Mucosa of descending colon (tissue), 3 donors: ENCODE results near the gene DHRS12. TPM values are rescaled to one million over a fixed set of nuclear protein-coding genes. Genes with fewer than 3 reads are reported as not detected.

Source experiments
- ATAC-seq: fragments of 200-7000 bp; cut with Tn5 transposase; one replicate; pipeline ENCODE4 v1.9.1; 2020; ENCODE audit warnings: mild to moderate bottlenecking, moderate library complexity
- DNase-seq, 3 donors: peaks; one replicate each; pipeline ENCODE4 v3.0.0-alpha.2; 2020
- H3K36me3 ChIP-seq: fragments of 200-600 bp; one replicate; pipeline ENCODE4 v1.8.0; 2021; ENCODE audit warnings: low read depth, mild to moderate bottlenecking
- H3K4me1 ChIP-seq: fragments of 200-600 bp; one replicate; pipeline ENCODE4 v1.8.0; 2021; ENCODE audit warnings: low read depth, mild to moderate bottlenecking
- H3K4me3 ChIP-seq: fragments of 200-600 bp; one replicate; pipeline ENCODE4 v1.8.0; 2021; ENCODE audit warnings: mild to moderate bottlenecking
- H3K9me3 ChIP-seq: fragments of 200-600 bp; one replicate; pipeline ENCODE4 v1.8.0; 2021; ENCODE audit warnings: mild to moderate bottlenecking
- intact Hi-C, 2 donors: fragments of 100-400 bp; cut with DNase I in 1 of 2; cut with micrococcal nuclease in 1 of 2; formaldehyde crosslinking; loops; one replicate each; pipeline versions ENCODE4 v1.11.0 to v1.11.1; 2022; cut with DNase I, micrococcal nuclease
- total RNA-seq, 3 donors: library from RNA; stranded (reverse); fragmentation: NEBNext Ultra II Directional in 2 of 3; extraction: Animal tissue kit (Norgen Biotek cat#: 25700) in 2 of 3; gene quantifications; one replicate each; pipeline versions ENCODE4 v1.2.1 to v1.2.4, GENCODE V29; 2021 to 2023
- TF ChIP-seq, protein P1 (sequence below): fragments of 200-600 bp; IDR thresholded peaks from one replicate; pipeline ENCODE4 v1.8.0; 2022; ENCODE audit warnings: antibody characterized with exemption, mild to moderate bottlenecking
- donor health status: DM: no; HTN: no; CAD: no; lungs with moderate emphysema.
- donor health status: DM: no; HTN: no; CAD: no.
- donor health status: DM: no; HTN: yes; CAD: no.

DHRS12 gene
- total RNA-seq, 3 donors from 2014 or later = 11.8 to 15.1 (median 14.1) TPM

DNA sequence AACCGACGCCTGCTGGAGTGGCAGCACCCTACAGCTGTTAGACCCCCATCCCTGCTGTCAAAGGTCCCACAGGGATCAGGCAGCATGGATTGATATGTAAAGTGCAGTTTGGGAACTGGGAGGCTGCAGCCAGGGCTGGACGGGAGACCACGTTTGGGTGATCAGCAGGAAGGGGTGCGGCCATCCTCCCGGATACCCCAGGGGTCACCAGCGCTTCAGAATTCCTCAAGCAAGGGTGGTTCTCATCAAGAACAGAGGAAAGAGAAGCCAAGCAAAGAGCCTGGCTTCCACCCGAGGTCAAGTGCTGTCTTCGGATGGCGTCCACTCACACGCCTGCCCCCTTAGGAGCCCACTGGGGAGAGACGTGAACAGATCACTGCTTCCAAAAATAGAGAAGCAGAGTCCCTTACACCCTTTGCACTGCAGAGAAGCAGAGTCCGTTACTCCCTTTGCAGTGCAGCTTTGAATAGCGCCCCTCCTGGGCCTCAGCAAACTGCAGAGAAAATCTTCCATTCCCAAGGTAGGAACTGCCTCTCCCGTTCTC is 35.5 kb downstream of the DHRS12 start:
- Histone ChIP-seq H3K4me3 (no peak overlapping the region), H3K4me1 (peaks cover 11% of the 10 kb centered on the region), H3K36me3 (no peaks in the 10 kb centered on the region), H3K9me3 (no peaks in the 10 kb centered on the region)
- ATAC-seq = no peak
- DNase-seq = no peak
- intact Hi-C loops = no loop called here
- TF ChIP-seq, protein P1, sequence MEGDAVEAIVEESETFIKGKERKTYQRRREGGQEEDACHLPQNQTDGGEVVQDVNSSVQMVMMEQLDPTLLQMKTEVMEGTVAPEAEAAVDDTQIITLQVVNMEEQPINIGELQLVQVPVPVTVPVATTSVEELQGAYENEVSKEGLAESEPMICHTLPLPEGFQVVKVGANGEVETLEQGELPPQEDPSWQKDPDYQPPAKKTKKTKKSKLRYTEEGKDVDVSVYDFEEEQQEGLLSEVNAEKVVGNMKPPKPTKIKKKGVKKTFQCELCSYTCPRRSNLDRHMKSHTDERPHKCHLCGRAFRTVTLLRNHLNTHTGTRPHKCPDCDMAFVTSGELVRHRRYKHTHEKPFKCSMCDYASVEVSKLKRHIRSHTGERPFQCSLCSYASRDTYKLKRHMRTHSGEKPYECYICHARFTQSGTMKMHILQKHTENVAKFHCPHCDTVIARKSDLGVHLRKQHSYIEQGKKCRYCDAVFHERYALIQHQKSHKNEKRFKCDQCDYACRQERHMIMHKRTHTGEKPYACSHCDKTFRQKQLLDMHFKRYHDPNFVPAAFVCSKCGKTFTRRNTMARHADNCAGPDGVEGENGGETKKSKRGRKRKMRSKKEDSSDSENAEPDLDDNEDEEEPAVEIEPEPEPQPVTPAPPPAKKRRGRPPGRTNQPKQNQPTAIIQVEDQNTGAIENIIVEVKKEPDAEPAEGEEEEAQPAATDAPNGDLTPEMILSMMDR = no peak

DNA sequence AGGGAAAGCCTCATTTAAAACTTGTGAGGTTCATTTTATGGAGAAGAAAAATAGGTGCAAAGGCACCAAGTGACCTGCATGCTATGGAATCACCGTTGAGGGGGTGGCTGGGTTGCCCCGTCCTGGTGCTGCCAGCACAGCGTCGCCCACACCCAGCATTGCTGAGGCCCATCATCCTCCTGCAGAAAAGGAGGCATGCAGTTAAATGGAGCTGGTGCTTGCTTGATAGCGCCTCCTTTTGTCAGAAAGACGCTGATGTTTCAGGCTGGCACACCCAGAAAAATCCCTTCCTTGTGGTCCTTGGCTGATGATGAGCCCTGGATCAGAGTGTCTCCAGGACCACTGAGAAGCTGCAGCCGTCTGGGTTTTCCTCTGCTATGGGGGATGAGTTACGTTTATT is 36.9 kb downstream of the DHRS12 start:
- no peak for ATAC-seq
- TF ChIP-seq, protein P1 = no peak
- Histone ChIP-seq H3K4me1 (peaks cover 11% of the 10 kb centered on the region), H3K4me3 (no peak overlapping the region), H3K9me3 (no peaks in the 10 kb centered on the region), H3K36me3 (no peaks in the 10 kb centered on the region)
- intact Hi-C loops = no loop called here
- DNase-seq = no peak

- ATAC-seq (no peak), DNase-seq (no peak)
- intact Hi-C loops = no loop called here
- no peaks in the 10 kb centered on the region for H3K36me3 ChIP-seq
- TF ChIP-seq, protein P1 = no peak
- H3K4me1 ChIP-seq = peaks cover 11% of the 10 kb centered on the region
- H3K9me3 ChIP-seq = no peaks in the 10 kb centered on the region
- H3K4me3 ChIP-seq = no peak overlapping the region
These were observed 38.8 kb downstream of the DHRS12 start for GRCh38 chr13:51765142-51765515.

DNA sequence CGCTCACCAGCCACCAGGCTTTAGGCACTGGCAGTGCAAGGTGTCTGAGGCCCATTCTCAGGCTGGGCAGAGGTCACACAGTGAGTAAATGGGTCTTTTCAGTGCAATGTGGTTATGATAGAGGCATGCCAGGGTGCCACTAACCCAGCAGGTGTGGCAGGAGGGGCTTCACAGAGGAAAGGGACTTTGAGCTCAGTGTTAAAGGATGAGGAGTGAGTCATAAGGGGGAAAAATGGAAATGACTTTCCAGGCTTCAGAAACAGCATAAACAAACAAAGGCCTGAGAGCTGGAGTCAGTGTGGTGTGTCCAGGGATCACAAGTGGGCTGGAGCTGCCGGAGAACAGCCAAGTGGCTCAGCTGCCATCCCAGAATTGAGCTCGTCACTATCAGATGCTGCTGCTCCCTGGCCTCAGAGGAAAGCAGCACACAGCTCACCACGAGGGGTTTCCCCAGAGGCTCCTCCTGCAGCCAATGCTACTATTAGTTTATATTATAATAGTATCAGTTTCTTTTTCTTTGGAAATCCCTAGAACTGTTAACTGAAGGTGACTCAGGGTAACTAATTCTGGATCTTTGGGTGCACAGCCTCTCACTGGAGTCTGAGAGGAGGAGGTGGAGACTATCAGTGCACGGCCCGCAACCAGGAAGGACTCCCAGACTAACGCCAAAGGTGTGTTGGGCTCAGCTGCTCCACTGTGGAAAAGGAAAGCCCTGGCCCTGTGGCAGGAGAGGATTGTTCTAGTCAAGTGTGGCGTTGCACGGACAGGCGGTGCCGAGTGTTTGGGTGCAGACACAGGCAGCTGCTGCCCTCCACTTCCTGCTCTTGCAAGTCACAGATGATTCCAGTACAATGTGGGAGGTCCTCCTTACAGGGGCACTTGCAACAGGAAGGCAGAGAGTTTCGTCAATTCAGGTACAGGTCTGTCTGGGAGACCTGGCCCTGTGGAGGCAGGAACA is 39.5 kb downstream of the DHRS12 start:
- no peaks in the 10 kb centered on the region for H3K9me3 ChIP-seq
- H3K4me1 ChIP-seq = peaks cover 11% of the 10 kb centered on the region
- intact Hi-C loops = no loop called here
- DNase-seq (peak; percentile 54 to 68 (median 60)), ATAC-seq (peak; percentile 78)
- no peaks in the 10 kb centered on the region for H3K36me3 ChIP-seq
- TF ChIP-seq, protein P1 = no peak
- H3K4me3 ChIP-seq = no peak overlapping the region

DNA sequence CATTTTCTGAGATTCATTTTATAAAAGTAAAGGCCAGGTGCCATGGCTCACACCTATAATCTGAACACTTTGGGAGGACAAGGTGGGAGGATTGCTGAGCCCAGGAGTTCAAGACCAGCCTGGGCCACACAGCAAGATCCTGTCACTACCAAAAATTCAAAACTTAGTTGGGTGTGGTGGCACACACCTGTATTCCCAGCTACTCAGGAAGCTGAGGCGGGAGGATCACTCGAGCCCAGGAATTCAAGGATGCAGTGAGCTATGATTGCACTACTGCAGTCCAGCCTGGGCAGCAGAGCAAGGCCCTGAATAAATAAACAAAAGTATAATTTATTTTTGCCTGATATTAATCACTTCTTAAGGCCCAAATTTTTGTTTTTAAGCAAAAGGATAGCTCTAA is 40.5 kb downstream of the DHRS12 start:
- DNase-seq = no peak
- ATAC-seq = no peak
- intact Hi-C loops = no loop called here
- peaks cover 11% of the 10 kb centered on the region for H3K4me1 ChIP-seq
- TF ChIP-seq, protein P1 = no peak
- H3K36me3 ChIP-seq = no peaks in the 10 kb centered on the region
- H3K9me3 ChIP-seq = no peaks in the 10 kb centered on the region
- no peak overlapping the region for H3K4me3 ChIP-seq
